HCT116 (cell line): ENCODE data around the gene STYK1. TPM values are rescaled to one million over a fixed set of nuclear protein-coding genes. Genes with fewer than 3 reads are reported as not detected.

ENCODE experiments used
- ATAC-seq: fragments of 200-7000 bp; cut with Tn5 transposase; 2 replicates; pipeline ENCODE4 v1.9.1; 2020; ENCODE audit warnings: mild to moderate bottlenecking, moderate library complexity
- BruUV-seq: library from RNA; stranded (reverse); fragments of 400-500 nt; replicated peaks from 2 replicates; lab custom pipeline; 2021; lab: Mats Ljungman, UMichigan
- CTCF ChIA-PET: fragments of 300-600 bp; sonication (Branson Sonifier 250); formaldehyde crosslinking; loops from one replicate; lab custom pipeline; 2021; ENCODE audit warnings: antibody characterized with exemption; lab: Charles Lee
- POLR2A ChIA-PET: fragments of 300-600, 350-600 bp; sonication (Branson Sonifier 250); formaldehyde crosslinking; loops from one replicate; lab custom pipeline; 2021; ENCODE audit warnings: antibody characterized with exemption; lab: Charles Lee
- RAD21 ChIA-PET, 2 experiments: fragments of 300-600 bp; sonication (Branson Sonifier 250); formaldehyde crosslinking; loops; one replicate each; lab custom pipeline; 2023; ENCODE audit warnings: low total read pairs in 2 of 2; ENCODE audit not compliant: uncharacterized antibody in 2 of 2, unreplicated experiment in 2 of 2, low non-redundant PET in 1 of 2; lab: Charles Lee
- DNase-seq: peaks from one replicate; pipeline ENCODE4 v3.0.0-alpha.2; 2010; ENCODE audit warnings: low read depth, low spot score
- H2AFZ ChIP-seq: fragments of 200-600 bp; shearing (Covaris generic), sonication (generic); 2 replicates; pipeline ENCODE4 v1.6.1; 2017; ENCODE audit warnings: low read depth, mixed run types, mixed read lengths, antibody characterized with exemption, low read length; ENCODE audit not compliant: poor library complexity, severe bottlenecking
- H3K27ac ChIP-seq: 2 replicates; pipeline ENCODE4 v1.5.1; 2012; ENCODE audit warnings: low read depth, low read length
- H3K27me3 ChIP-seq: fragments of 200-600 bp; sonication (generic); 2 replicates; pipeline ENCODE4 v1.6.1; 2016; ENCODE audit warnings: mixed run types, low read length, mixed read lengths; ENCODE audit not compliant: insufficient read depth
- H3K36me3 ChIP-seq, 2 experiments: fragments of 200-500 bp in 1 of 2; fragments of 200-600 bp in 1 of 2; sonication (Bioruptor generic) in 1 of 2; sonication (generic) in 1 of 2; 2 replicates each; pipeline versions ENCODE4 v1.5.1 to v1.6.1; 2014 to 2016; ENCODE audit warnings: low read length in 2 of 2, inconsistent platforms in 1 of 2, mixed read lengths in 1 of 2, mixed run types in 1 of 2; ENCODE audit not compliant: insufficient read depth in 2 of 2, control insufficient read depth in 1 of 2
- H3K4me1 ChIP-seq, 2 experiments: fragments of 200-600 bp in 1 of 2; sonication (generic) in 1 of 2; 2 replicates each; pipeline versions ENCODE4 v1.5.1 to v1.6.1; 2012 to 2017; ENCODE audit warnings: low read length in 2 of 2, inconsistent platforms in 1 of 2, mild to moderate bottlenecking in 1 of 2, mixed read lengths in 1 of 2, mixed run types in 1 of 2, moderate library complexity in 1 of 2; ENCODE audit not compliant: insufficient read depth in 2 of 2, control insufficient read depth in 1 of 2
- H3K4me2 ChIP-seq: fragments of 200-600 bp; sonication (generic); 2 replicates; pipeline ENCODE4 v1.6.1; 2017; ENCODE audit warnings: mixed run types, low read length, mixed read lengths
- H3K4me3 ChIP-seq, 2 experiments: fragments of 200-600 bp in 1 of 2; sonication (generic) in 1 of 2; replicated peaks in 1 of 2; 2 replicates each; pipeline ENCODE4 v1.5.1; 2011 to 2016; ENCODE audit warnings: low read length in 2 of 2, control low read depth in 1 of 2, low read depth in 1 of 2, mild to moderate bottlenecking in 1 of 2, mixed read lengths in 1 of 2, mixed run types in 1 of 2
- H3K79me2 ChIP-seq: fragments of 200-600 bp; sonication (generic); 2 replicates; pipeline ENCODE4 v1.6.1; 2017; ENCODE audit warnings: mild to moderate bottlenecking, mixed run types, low read length, moderate library complexity, mixed read lengths; ENCODE audit not compliant: insufficient read depth
- H3K9ac ChIP-seq: fragments of 200-600 bp; sonication (generic); 2 replicates; pipeline ENCODE4 v1.6.1; 2016; ENCODE audit warnings: low read length, mixed read lengths
- H3K9me2 ChIP-seq: fragments of 200-600 bp; sonication (generic), shearing (Covaris generic); 2 replicates; pipeline ENCODE4 v1.6.1; 2017; ENCODE audit warnings: mixed run types, mild to moderate bottlenecking, moderate library complexity; ENCODE audit not compliant: insufficient read depth
- H3K9me3 ChIP-seq, 2 experiments: fragments of 200-500 bp in 1 of 2; fragments of 200-600 bp in 1 of 2; sonication (Bioruptor generic) in 1 of 2; sonication (generic) in 1 of 2; 2 replicates each; pipeline ENCODE4 v1.6.1; 2014 to 2017; ENCODE audit warnings: low read length in 2 of 2, mixed read lengths in 2 of 2, inconsistent platforms in 1 of 2, low read depth in 1 of 2, mild to moderate bottlenecking in 1 of 2, mixed run types in 1 of 2, moderate library complexity in 1 of 2; ENCODE audit not compliant: control insufficient read depth in 1 of 2, insufficient read depth in 1 of 2
- H4K20me1 ChIP-seq: fragments of 200-600 bp; sonication (generic), shearing (Covaris generic); 2 replicates; pipeline ENCODE4 v1.6.1; 2017; ENCODE audit warnings: mixed run types, mild to moderate bottlenecking, moderate library complexity; ENCODE audit not compliant: insufficient read depth
- ATF3 ChIP-seq: IDR thresholded peaks from 2 replicates; pipeline ENCODE4 v1.6.1; 2012
- CEBPB ChIP-seq: IDR thresholded peaks from 2 replicates; pipeline ENCODE4 v1.6.1; 2012; ENCODE audit warnings: low read depth
- ELF1 ChIP-seq: IDR thresholded peaks from 2 replicates; pipeline ENCODE4 v1.6.1; 2012; ENCODE audit warnings: low read depth, borderline replicate concordance
- POLR2A ChIP-seq: IDR thresholded peaks from 2 replicates; pipeline ENCODE4 v1.7.0; 2011; ENCODE audit warnings: borderline replicate concordance; ENCODE audit not compliant: insufficient read depth, insufficient read length; ENCODE audit errors: extremely low read depth
- RAD21 ChIP-seq: IDR thresholded peaks from 2 replicates; pipeline ENCODE4 v1.6.1; 2012; ENCODE audit warnings: low read depth, mild to moderate bottlenecking
- REST ChIP-seq: IDR thresholded peaks from 2 replicates; pipeline ENCODE4 v1.6.1; 2012; ENCODE audit warnings: low read depth
- SIN3A ChIP-seq: IDR thresholded peaks from 2 replicates; pipeline ENCODE4 v1.6.1; 2012; ENCODE audit warnings: low read depth
- SP1 ChIP-seq: IDR thresholded peaks from 2 replicates; pipeline ENCODE4 v1.6.1; 2012; ENCODE audit warnings: low read depth
- SRF ChIP-seq: IDR thresholded peaks from 2 replicates; pipeline ENCODE4 v1.6.1; 2012; ENCODE audit warnings: low read depth
- YY1 ChIP-seq: IDR thresholded peaks from 2 replicates; pipeline ENCODE4 v1.6.1; 2011; ENCODE audit warnings: low read length, low read depth, moderate library complexity, mild to moderate bottlenecking; ENCODE audit not compliant: insufficient replicate concordance; ENCODE audit errors: extremely low read depth
- ZFX ChIP-seq: fragments of 450-650 bp; IDR thresholded peaks from 2 replicates; pipeline ENCODE4 v1.6.1; 2017
- intact Hi-C: fragments of 100-400 bp; cut with micrococcal nuclease; formaldehyde crosslinking; loops from 2 replicates; pipeline ENCODE4 v1.10.0; 2022
- total RNA-seq: library from RNA; stranded (reverse); gene quantifications from one replicate; pipeline ENCODE4 v1.2.1, GENCODE V29; 2021; ENCODE audit not compliant: unreplicated experiment
- TF ChIP-seq, protein P1 (sequence below): IDR thresholded peaks from 2 replicates; pipeline ENCODE4 v1.6.1; 2012

The STYK1 gene
- total RNA-seq, 1 experiment from 2014 or later = 4.4 TPM

GRCh38 chr12:10689146-10689545 is 15.3 kb upstream of the STYK1 start:
- Histone ChIP-seq H3K79me2 (no peaks in the 10 kb centered on the region), H3K9me2 (no peaks in the 10 kb centered on the region), H3K36me3 (peaks cover 0 to 2% of the 10 kb centered on the region in 2 experiments; a peak in 1 of 4 replicates), H4K20me1 (no peaks in the 10 kb centered on the region), H3K9ac (no peak overlapping the region), H3K4me3 (no peak overlapping the region), H3K4me1 (no peaks in the 10 kb centered on the region), H3K27ac (no peak overlapping the region), H3K4me2 (no peak overlapping the region), H3K9me3 (no peaks in the 10 kb centered on the region), H2AFZ (no peak overlapping the region), H3K27me3 (no peaks in the 10 kb centered on the region)
- CTCF ChIA-PET = no interaction called here
- TF ChIP-seq SP1 (no peak), RAD21 (no peak), POLR2A (no peak), CEBPB (no peak), ZFX (no peak), REST (no peak), SIN3A (no peak), SRF (no peak), YY1 (no peak), ELF1 (no peak), ATF3 (no peak)
- TF ChIP-seq, protein P1, sequence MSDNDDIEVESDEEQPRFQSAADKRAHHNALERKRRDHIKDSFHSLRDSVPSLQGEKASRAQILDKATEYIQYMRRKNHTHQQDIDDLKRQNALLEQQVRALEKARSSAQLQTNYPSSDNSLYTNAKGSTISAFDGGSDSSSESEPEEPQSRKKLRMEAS = no peak
- intact Hi-C loops = no loop called here
- no TSS peak for BruUV-seq
- DNase-seq = no peak
- ATAC-seq = no peak
- RAD21 ChIA-PET = no interaction called here
- POLR2A ChIA-PET = no interaction called here
